Activated B cell treated with CpG ODN at 0.5 μM for 24 hours (primary cell): ENCODE data around the gene GAL3ST2. TPM values are rescaled to one million over a fixed set of nuclear protein-coding genes. Genes with fewer than 3 reads are reported as not detected.

Source experiments
- ATAC-seq: fragments of 200-7000 bp; cut with Tn5 transposase; one replicate; pipeline ENCODE4 v1.10.0; 2021; ENCODE audit warnings: low read depth, mild to moderate bottlenecking, moderate library complexity
- CTCF ChIA-PET: fragments of 350-600 bp; sonication (Branson Sonifier 250); formaldehyde crosslinking; loops from one replicate; lab custom pipeline; 2021; ENCODE audit warnings: antibody characterized with exemption; lab: Charles Lee
- POLR2A ChIA-PET: fragments of 350-600 bp; sonication (Branson Sonifier 250); formaldehyde crosslinking; loops from one replicate; lab custom pipeline; 2021; ENCODE audit warnings: antibody characterized with exemption; lab: Charles Lee
- DNase-seq: peaks from one replicate; pipeline ENCODE4 v3.0.0; 2022
- H3K27ac Mint-ChIP-seq: one replicate; pipeline ENCODE4 v1.8.0; 2020; ENCODE audit warnings: mixed read lengths
- H3K27me3 Mint-ChIP-seq: one replicate; pipeline ENCODE4 v1.8.0; 2021; ENCODE audit warnings: mixed read lengths
- H3K36me3 Mint-ChIP-seq: one replicate; pipeline ENCODE4 v1.8.0; 2021; ENCODE audit warnings: low read depth, mixed read lengths
- H3K4me1 Mint-ChIP-seq: one replicate; pipeline ENCODE4 v1.8.0; 2021; ENCODE audit warnings: mixed read lengths
- H3K4me3 Mint-ChIP-seq: one replicate; pipeline ENCODE4 v1.8.0; 2020; ENCODE audit warnings: mild to moderate bottlenecking, mixed read lengths
- H3K9me3 Mint-ChIP-seq: one replicate; pipeline ENCODE4 v1.8.0; 2020; ENCODE audit warnings: mixed read lengths
- CTCF ChIP-seq: fragments of 200-600 bp; IDR thresholded peaks from one replicate; pipeline ENCODE4 v1.8.0; 2022; ENCODE audit warnings: antibody characterized with exemption, mild to moderate bottlenecking
- intact Hi-C: fragments of 100-400 bp; cut with micrococcal nuclease; formaldehyde crosslinking; loops from one replicate; pipeline ENCODE4 v1.15.1; 2024
- total RNA-seq: library from RNA; stranded (reverse); gene quantifications from 2 replicates; pipeline ENCODE4 v1.2.3, GENCODE V29; 2022

The GAL3ST2 gene
- 0.15 TPM in 1 of 2 replicates, not detected in the other for total RNA-seq

GRCh38 chr2:241776336-241777169 is at the start of gene GAL3ST2:
GAL3ST2 (plus strand) TSS chr2:241776822; CDS start chr2:241776956, 134 bp downstream.
- no peak for DNase-seq
- ATAC-seq, result no peak
- Mint-ChIP-seq H3K27me3 (no peaks in the 10 kb centered on the region), H3K4me3 (no peak within 1 kb of the TSS), H3K36me3 (no peaks in the 10 kb centered on the region), H3K27ac (no peak within 1 kb of the TSS), H3K9me3 (no peaks in the 10 kb centered on the region), H3K4me1 (peaks cover 10% of the 10 kb centered on the region)
- no peak for TF ChIP-seq CTCF
- POLR2A ChIA-PET, result interaction anchor here (2.3 kb wide), 1 partner anchor 12 kb away, joined by 7 read pairs; no protein-coding TSS in a partner anchor
- CTCF ChIA-PET, result no interaction called here
- intact Hi-C loops, result no loop called here

GRCh38 chr2:241728000-241728399 is 48.6 kb upstream of the GAL3ST2 start:
- Mint-ChIP-seq H3K4me3 (no peak overlapping the region), H3K9me3 (no peaks in the 10 kb centered on the region), H3K27me3 (no peaks in the 10 kb centered on the region), H3K36me3 (peaks cover 23% of the 10 kb centered on the region), H3K4me1 (peaks cover 36% of the 10 kb centered on the region), H3K27ac (no peak overlapping the region)
- CTCF ChIA-PET, result no interaction called here
- intact Hi-C loops, result no loop called here
- TF ChIP-seq CTCF, result no peak
- POLR2A ChIA-PET, result interaction anchor here (0.8 to 1.0 kb wide), 3 partner anchors 26 to 41 kb away, joined by 3 read pairs; partner anchors contain the start of gene DTYMK
- ATAC-seq (no peak), DNase-seq (no peak)

GRCh38 chr2:241728627-241729026 is 48.0 kb upstream of the GAL3ST2 start:
- Mint-ChIP-seq H3K4me3 (no peak overlapping the region), H3K9me3 (no peaks in the 10 kb centered on the region), H3K4me1 (peaks cover 42% of the 10 kb centered on the region), H3K27ac (peak overlapping the region; percentile 61), H3K27me3 (no peaks in the 10 kb centered on the region), H3K36me3 (peaks cover 17% of the 10 kb centered on the region)
- CTCF ChIA-PET, result no interaction called here
- intact Hi-C loops, result no loop called here
- POLR2A ChIA-PET, result interaction anchor here (0.6 to 1.0 kb wide), 3 partner anchors 27 to 86 kb away, joined by 3 read pairs; partner anchors contain the start of gene DTYMK
- no peak for TF ChIP-seq CTCF
- no peak for DNase-seq
- ATAC-seq, result no peak

- POLR2A ChIA-PET, result interaction anchor here (0.6 to 5.8 kb wide), 5 partner anchors 10 to 58 kb away, joined by 3 to 81 read pairs (median 5); partner anchors contain the start of genes DTYMK and ING5
- H3K9me3 Mint-ChIP-seq, result no peaks in the 10 kb centered on the region
These were observed 46.8 kb upstream of the GAL3ST2 start for GRCh38 chr2:241729868-241730267.

More at GRCh38 chr2:241729868-241730267, 46.8 kb upstream of the GAL3ST2 start:
- no peaks in the 10 kb centered on the region for H3K27me3 Mint-ChIP-seq
- no peak for DNase-seq
- peaks cover 45% of the 10 kb centered on the region for H3K4me1 Mint-ChIP-seq
- H3K27ac Mint-ChIP-seq, result peak overlapping the region; percentile 83
- intact Hi-C loops, result loop anchor here (5.0 to 10.0 kb wide), 2 partner anchors 878 to 1165 kb away; partner anchors contain the start of genes DUSP28 and RNPEPL1
- H3K4me3 Mint-ChIP-seq, result peak overlapping the region; percentile 64
- CTCF ChIA-PET, result no interaction called here
- no peak for TF ChIP-seq CTCF
- H3K36me3 Mint-ChIP-seq, result peaks cover 7% of the 10 kb centered on the region
- ATAC-seq, result no peak
